ENCODE data around the gene FANCL.

- TF ChIP-seq CTCF (IDR thresholded peaks at IDR 0.05) (no peak), POLR2A (IDR thresholded peaks at IDR 0.05) (no peak)
Observed at GRCh38 chr2:58146707-58147106, 94.4 kb downstream of the FANCL start.

All from heart left ventricle (tissue), 13 donors.